Erythroblast (primary cell): ENCODE measurements around the gene DNAJC5G.

Experiments used
- GATA1 ChIP-seq: IDR thresholded peaks from 2 replicates; pipeline ENCODE4 v1.6.1; 2011; ENCODE audit warnings: low read depth, mild to moderate bottlenecking, control low read depth, low read length, moderate library complexity
- POLR2A ChIP-seq: IDR thresholded peaks from 2 replicates; pipeline ENCODE4 v1.6.1; 2011; ENCODE audit warnings: mild to moderate bottlenecking, low read length

DNA sequence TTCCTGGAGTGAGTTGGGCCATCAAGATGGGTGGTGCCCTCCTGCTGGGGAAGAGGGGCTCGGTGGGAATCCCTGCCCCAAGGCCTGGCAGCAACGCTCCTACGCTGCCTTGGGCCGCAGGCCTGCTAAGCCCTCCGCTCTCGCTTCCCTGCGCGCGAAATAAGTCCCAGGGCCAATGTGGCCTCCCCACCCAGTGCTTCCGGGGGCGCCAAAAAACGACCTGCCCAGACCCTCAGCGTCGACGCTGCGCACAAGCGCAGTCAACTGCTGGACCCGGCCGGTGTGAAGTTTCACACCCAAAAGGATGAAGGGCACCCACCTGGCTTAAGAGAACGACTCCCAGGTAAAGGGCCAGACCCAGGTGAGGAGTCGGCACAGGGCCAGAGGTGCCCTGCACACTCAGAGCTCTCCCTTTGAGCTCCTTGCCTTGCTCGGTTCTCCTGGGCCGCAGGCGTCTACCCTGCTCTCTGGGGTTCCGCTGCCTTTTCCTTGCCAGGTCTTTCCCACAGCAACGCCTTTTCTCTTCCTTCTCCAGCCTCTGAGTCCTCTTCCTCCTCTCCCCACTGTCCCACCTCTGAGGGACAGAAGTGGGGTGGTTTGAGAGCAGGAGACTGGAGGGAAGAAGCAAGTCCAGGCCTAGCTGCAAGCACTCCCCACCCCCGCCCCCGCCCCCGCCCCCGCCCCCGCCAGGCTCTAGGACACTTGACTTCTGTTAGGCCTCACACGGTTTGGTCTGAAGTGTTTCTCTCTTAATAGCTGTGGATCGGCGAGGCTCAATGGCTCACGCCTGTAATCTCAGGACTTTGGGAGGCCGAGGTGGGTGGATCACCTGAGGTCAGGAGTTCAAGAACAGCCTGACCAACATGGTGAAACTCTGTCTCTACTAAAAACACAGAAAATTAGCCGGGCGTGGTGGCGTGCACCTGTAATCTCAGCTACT, at the start of gene DNAJC5G:
- no peak for TF ChIP-seq POLR2A
- no peak for TF ChIP-seq GATA1
